HepG2 (cell line): ENCODE results near the gene REEP2. TPM values are rescaled to one million over a fixed set of nuclear protein-coding genes. Genes with fewer than 3 reads are reported as not detected.

Experiments
- ASH2L ChIP-seq: fragments of 300-600, 200-600 bp; sonication (generic); IDR thresholded peaks from 2 replicates; pipeline ENCODE4 v1.7.0; 2017; ENCODE audit warnings: low read depth, mild to moderate bottlenecking, moderate library complexity, mixed read lengths, low read length; ENCODE audit not compliant: insufficient read length
- GTF2F1 ChIP-seq: fragments of 150-350 bp; IDR thresholded peaks from 2 replicates; pipeline ENCODE4 v1.6.1; 2014; ENCODE audit warnings: low read length
- HDAC6 ChIP-seq: fragments of 200-600 bp; sonication (generic); IDR thresholded peaks from 2 replicates; pipeline ENCODE4 v1.7.0; 2017; ENCODE audit warnings: mild to moderate bottlenecking, antibody characterized with exemption, low read length, low read depth
- HNRNPLL ChIP-seq: fragments of 200-400 bp; formaldehyde crosslinking; IDR thresholded peaks from 2 replicates; pipeline ENCODE4 v1.6.1; 2017; ENCODE audit warnings: mild to moderate bottlenecking, low read depth, low read length; ENCODE audit not compliant: poor library complexity, severe bottlenecking
- KDM3A ChIP-seq: IDR thresholded peaks from 2 replicates; pipeline ENCODE4 v1.6.1; 2018; ENCODE audit warnings: low read depth, missing compliant biosample characterization
- PAWR ChIP-seq: sonication (generic); formaldehyde crosslinking; IDR thresholded peaks from 2 replicates; pipeline ENCODE4 v1.4.0; 2020; ENCODE audit warnings: missing genetic modification reagents, mild to moderate bottlenecking, borderline replicate concordance
- RXRB ChIP-seq: IDR thresholded peaks from 2 replicates; pipeline ENCODE4 v1.6.1; 2016; ENCODE audit warnings: borderline replicate concordance, missing genetic modification reagents, missing compliant biosample characterization
- SOX6 ChIP-seq, 2 experiments: fragments of 450-650 bp in 1 of 2; sonication (generic) in 1 of 2; formaldehyde crosslinking in 1 of 2; IDR thresholded peaks; 2 replicates each; pipeline versions ENCODE4 v1.4.0 to v1.6.1; 2017 to 2020; ENCODE audit warnings: antibody characterized with exemption in 1 of 2, mild to moderate bottlenecking in 1 of 2, missing genetic modification reagents in 1 of 2
- ZC3H4 ChIP-seq: sonication (generic); formaldehyde crosslinking; IDR thresholded peaks from 2 replicates; pipeline ENCODE4 v1.4.0; 2020; ENCODE audit warnings: missing genetic modification reagents, borderline replicate concordance
- ZNF24 ChIP-seq: fragments of 450-650 bp; IDR thresholded peaks from 2 replicates; pipeline ENCODE4 v1.6.1; 2017; ENCODE audit warnings: antibody characterized with exemption, mild to moderate bottlenecking
- polyA plus RNA-seq, 8 experiments: library from polyadenylated mRNA; depleted of rRNA in 3 of 8; stranded (reverse) in 7 of 8; unstranded in 1 of 8; fragments of >200 nt; fragmentation: Illumina TruSeq in 4 of 8; extraction: Trizol in 4 of 8; gene quantifications; 2 replicates each; pipeline versions ENCODE4 v1.2.1 to v1.2.3, GENCODE V29; 2011 to 2016; ENCODE audit warnings: low read depth in 4 of 8, missing spikeins in 1 of 8, mixed read lengths in 1 of 8; ENCODE audit not compliant: insufficient read depth in 1 of 8
- total RNA-seq, 5 experiments: library from RNA; depleted of rRNA; stranded (reverse); fragments of >200 nt; fragmentation: Illumina TruSeq; extraction: Trizol; gene quantifications; 2 replicates each; pipeline ENCODE4 v1.2.3, GENCODE V29; 2016; ENCODE audit warnings: low read depth in 1 of 5
- TF ChIP-seq, protein P1 (sequence below): sonication (generic); formaldehyde crosslinking; IDR thresholded peaks from 2 replicates; pipeline ENCODE4 v1.8.0; 2022; ENCODE audit warnings: missing genetic modification reagents, low read depth, mild to moderate bottlenecking, borderline replicate concordance
- TF ChIP-seq, protein P2 (sequence below): sonication (generic); formaldehyde crosslinking; conservative IDR thresholded peaks from 2 replicates; pipeline ENCODE4 v1.8.0; 2022; ENCODE audit warnings: missing genetic modification reagents
- TF ChIP-seq, protein P3 (sequence below): sonication (generic); formaldehyde crosslinking; conservative IDR thresholded peaks from 2 replicates; pipeline ENCODE4 v1.4.0; 2020; ENCODE audit warnings: missing genetic modification reagents
- TF ChIP-seq, protein P4 (sequence below): sonication (generic); formaldehyde crosslinking; IDR thresholded peaks from one replicate; pipeline ENCODE4 v1.5.1; 2020; ENCODE audit warnings: mild to moderate bottlenecking, missing genetic modification reagents; ENCODE audit errors: not compliant biosample characterization

REEP2 gene
- total and polyA plus RNA-seq, 2 of the 13 experiments (the other 11 are each of a cell fraction or from before 2014, with no cell fraction given) = 5.3 to 7.8 TPM

DNA sequence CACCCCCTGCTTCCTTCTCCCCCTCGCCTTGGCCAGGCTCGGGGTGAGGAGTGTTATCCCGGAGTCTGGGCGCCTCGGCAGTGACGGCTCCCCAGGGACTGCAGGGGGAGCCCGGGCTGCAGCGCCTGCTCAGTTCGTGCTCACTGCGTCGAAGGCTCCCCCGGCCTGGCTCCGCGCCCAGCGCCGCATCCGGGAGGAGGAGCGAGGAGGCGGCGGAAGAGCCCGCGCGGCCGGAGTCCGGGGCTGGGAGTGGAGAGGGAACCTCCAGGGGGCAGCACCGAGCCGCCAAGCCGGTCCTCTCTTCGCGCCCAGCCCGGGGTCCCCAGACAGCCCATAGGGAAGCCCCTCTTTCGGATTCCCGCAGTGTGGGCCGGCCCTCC lies 25.1 kb downstream of the REEP2 start (continued):
- TF ChIP-seq, protein P1, sequence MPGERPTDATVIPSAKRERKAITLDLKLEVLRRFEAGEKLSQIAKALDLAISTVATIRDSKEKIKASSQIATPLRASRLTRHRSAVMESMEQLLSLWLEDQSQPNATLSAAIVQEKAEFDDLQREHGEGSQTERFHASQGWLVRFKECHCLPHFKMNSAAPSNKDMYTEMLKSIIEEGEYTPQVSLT (CRISPR knock-in tag) = no peak
- TF ChIP-seq RXRB (CRISPR knock-in tag) (peak; percentile 55; the same call in 1 of the 2 replicates), ZNF24 (no peak), KDM3A (peak; percentile 88), SOX6 (IDR thresholded peaks at IDR 0.05) (no peak), SOX6 (CRISPR knock-in tag; IDR thresholded peaks at IDR 0.05) (peak; percentile 47), GTF2F1 (no peak), HNRNPLL (peak; percentile 76), PAWR (no peak), ZC3H4 (CRISPR knock-in tag) (no peak), HDAC6 (no peak), ASH2L (no peak)
- TF ChIP-seq, protein P2, sequence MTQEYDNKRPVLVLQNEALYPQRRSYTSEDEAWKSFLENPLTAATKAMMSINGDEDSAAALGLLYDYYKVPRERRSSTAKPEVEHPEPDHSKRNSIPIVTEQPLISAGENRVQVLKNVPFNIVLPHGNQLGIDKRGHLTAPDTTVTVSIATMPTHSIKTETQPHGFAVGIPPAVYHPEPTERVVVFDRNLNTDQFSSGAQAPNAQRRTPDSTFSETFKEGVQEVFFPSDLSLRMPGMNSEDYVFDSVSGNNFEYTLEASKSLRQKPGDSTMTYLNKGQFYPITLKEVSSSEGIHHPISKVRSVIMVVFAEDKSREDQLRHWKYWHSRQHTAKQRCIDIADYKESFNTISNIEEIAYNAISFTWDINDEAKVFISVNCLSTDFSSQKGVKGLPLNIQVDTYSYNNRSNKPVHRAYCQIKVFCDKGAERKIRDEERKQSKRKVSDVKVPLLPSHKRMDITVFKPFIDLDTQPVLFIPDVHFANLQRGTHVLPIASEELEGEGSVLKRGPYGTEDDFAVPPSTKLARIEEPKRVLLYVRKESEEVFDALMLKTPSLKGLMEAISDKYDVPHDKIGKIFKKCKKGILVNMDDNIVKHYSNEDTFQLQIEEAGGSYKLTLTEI = no peak
- TF ChIP-seq, protein P3, sequence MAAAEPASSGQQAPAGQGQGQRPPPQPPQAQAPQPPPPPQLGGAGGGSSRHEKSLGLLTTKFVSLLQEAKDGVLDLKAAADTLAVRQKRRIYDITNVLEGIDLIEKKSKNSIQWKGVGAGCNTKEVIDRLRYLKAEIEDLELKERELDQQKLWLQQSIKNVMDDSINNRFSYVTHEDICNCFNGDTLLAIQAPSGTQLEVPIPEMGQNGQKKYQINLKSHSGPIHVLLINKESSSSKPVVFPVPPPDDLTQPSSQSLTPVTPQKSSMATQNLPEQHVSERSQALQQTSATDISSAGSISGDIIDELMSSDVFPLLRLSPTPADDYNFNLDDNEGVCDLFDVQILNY (CRISPR knock-in tag) = peak; percentile 61; the same call in 1 of the 2 replicates
- TF ChIP-seq, protein P4, sequence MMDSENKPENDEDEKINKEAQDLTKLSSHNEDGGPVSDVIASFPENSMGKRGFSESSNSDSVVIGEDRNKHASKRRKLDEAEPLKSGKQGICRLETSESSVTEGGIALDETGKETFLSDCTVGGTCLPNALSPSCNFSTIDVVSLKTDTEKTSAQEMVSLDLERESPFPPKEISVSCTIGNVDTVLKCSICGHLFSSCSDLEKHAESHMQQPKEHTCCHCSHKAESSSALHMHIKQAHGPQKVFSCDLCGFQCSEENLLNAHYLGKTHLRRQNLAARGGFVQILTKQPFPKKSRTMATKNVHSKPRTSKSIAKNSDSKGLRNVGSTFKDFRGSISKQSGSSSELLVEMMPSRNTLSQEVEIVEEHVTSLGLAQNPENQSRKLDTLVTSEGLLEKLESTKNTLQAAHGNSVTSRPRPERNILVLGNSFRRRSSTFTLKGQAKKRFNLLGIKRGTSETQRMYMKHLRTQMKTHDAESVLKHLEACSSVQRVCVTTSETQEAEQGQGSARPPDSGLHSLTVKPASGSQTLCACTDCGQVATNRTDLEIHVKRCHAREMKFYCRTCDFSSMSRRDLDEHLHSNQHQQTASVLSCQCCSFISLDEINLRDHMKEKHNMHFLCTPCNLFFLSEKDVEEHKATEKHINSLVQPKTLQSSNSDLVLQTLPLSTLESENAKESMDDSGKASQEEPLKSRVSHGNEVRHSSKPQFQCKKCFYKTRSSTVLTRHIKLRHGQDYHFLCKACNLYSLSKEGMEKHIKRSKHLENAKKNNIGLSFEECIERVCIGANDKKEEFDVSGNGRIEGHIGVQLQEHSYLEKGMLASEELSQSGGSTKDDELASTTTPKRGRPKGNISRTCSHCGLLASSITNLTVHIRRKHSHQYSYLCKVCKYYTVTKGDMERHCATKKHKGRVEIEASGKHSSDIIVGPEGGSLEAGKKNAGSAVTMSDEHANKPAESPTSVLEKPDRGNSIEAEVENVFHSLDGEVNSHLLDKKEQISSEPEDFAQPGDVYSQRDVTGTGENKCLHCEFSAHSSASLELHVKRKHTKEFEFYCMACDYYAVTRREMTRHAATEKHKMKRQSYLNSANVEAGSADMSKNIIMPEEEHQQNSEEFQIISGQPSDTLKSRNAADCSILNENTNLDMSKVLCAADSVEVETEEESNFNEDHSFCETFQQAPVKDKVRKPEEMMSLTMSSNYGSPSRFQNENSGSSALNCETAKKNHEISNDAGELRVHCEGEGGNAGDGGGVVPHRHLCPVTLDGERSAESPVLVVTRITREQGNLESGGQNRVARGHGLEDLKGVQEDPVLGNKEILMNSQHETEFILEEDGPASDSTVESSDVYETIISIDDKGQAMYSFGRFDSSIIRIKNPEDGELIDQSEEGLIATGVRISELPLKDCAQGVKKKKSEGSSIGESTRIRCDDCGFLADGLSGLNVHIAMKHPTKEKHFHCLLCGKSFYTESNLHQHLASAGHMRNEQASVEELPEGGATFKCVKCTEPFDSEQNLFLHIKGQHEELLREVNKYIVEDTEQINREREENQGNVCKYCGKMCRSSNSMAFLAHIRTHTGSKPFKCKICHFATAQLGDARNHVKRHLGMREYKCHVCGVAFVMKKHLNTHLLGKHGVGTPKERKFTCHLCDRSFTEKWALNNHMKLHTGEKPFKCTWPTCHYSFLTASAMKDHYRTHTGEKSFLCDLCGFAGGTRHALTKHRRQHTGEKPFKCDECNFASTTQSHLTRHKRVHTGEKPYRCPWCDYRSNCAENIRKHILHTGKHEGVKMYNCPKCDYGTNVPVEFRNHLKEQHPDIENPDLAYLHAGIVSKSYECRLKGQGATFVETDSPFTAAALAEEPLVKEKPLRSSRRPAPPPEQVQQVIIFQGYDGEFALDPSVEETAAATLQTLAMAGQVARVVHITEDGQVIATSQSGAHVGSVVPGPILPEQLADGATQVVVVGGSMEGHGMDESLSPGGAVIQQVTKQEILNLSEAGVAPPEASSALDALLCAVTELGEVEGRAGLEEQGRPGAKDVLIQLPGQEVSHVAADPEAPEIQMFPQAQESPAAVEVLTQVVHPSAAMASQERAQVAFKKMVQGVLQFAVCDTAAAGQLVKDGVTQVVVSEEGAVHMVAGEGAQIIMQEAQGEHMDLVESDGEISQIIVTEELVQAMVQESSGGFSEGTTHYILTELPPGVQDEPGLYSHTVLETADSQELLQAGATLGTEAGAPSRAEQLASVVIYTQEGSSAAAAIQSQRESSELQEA (CRISPR knock-in tag) = peak; percentile 17
